Brain microvascular endothelial cell (primary cell): Measurements from ENCODE around the gene NHLRC1.

Experiments used
- DNase-seq: peaks from one replicate; pipeline ENCODE4 v3.0.0-alpha.2; 2020
- H3K27ac ChIP-seq: fragments of 250-450 bp; sonication (Bioruptor Pico); 2 replicates; pipeline ENCODE4 v1.5.1; 2020; ENCODE audit warnings: mild to moderate bottlenecking, moderate library complexity
- H3K27me3 ChIP-seq: fragments of 250-450 bp; sonication (Bioruptor Pico); replicated peaks from 2 replicates; pipeline ENCODE4 v1.5.1; 2020; ENCODE audit warnings: mild to moderate bottlenecking
- H3K36me3 ChIP-seq: fragments of 250-450 bp; sonication (Bioruptor Pico); replicated peaks from 2 replicates; pipeline ENCODE4 v1.5.1; 2020; ENCODE audit warnings: mild to moderate bottlenecking
- H3K4me3 ChIP-seq: 2 replicates; pipeline ENCODE4 v1.5.1; 2011; ENCODE audit warnings: low read depth, mild to moderate bottlenecking, control low read depth, low read length, moderate library complexity
- CTCF ChIP-seq: IDR thresholded peaks from 2 replicates; pipeline ENCODE4 v1.5.1; 2011; ENCODE audit warnings: low read depth, mild to moderate bottlenecking, moderate library complexity, low read length, control low read depth, inconsistent platforms; ENCODE audit errors: missing control alignments
- in situ Hi-C: cut with HindIII; loops from 2 replicates; pipeline ENCODE4 v1.10.0; 2017; ENCODE audit warnings: low sequenced_read_pairs, low pct_ligation_motif_present

Gene NHLRC1

GRCh38 chr6:18147160-18147559 lies 24.7 kb upstream of the NHLRC1 start:
- no peak for DNase-seq
- no peak overlapping the region for H3K27ac ChIP-seq
- no peaks in the 10 kb centered on the region for H3K27me3 ChIP-seq
- no peak overlapping the region for H3K4me3 ChIP-seq
- H3K36me3 ChIP-seq: no peaks in the 10 kb centered on the region
- TF ChIP-seq CTCF: no peak
- in situ Hi-C loops: no loop called here

GRCh38 chr6:18142591-18142861 lies 20.0 kb upstream of the NHLRC1 start:
- Histone ChIP-seq H3K27me3 (no peaks in the 10 kb centered on the region), H3K4me3 (no peak overlapping the region), H3K36me3 (no peaks in the 10 kb centered on the region), H3K27ac (no peak overlapping the region)
- in situ Hi-C loops: no loop called here
- no peak for TF ChIP-seq CTCF
- DNase-seq: no peak

- Histone ChIP-seq H3K27ac (no peak overlapping the region), H3K36me3 (no peaks in the 10 kb centered on the region), H3K4me3 (no peak overlapping the region), H3K27me3 (no peaks in the 10 kb centered on the region)
- in situ Hi-C loops: no loop called here
- no peak for DNase-seq
- no peak for TF ChIP-seq CTCF
These were observed 19.5 kb upstream of the NHLRC1 start for GRCh38 chr6:18141805-18142590.

GRCh38 chr6:18139935-18140621 lies 17.6 kb upstream of the NHLRC1 start:
- Histone ChIP-seq H3K4me3 (no peak overlapping the region), H3K27ac (no peak overlapping the region), H3K27me3 (no peaks in the 10 kb centered on the region), H3K36me3 (peaks cover 3% of the 10 kb centered on the region)
- no peak for TF ChIP-seq CTCF
- in situ Hi-C loops: no loop called here
- no peak for DNase-seq

GRCh38 chr6:18138906-18139305 lies 16.4 kb upstream of the NHLRC1 start:
- Histone ChIP-seq H3K4me3 (no peak overlapping the region), H3K36me3 (peaks cover 3% of the 10 kb centered on the region), H3K27ac (no peak overlapping the region), H3K27me3 (no peaks in the 10 kb centered on the region)
- in situ Hi-C loops: no loop called here
- TF ChIP-seq CTCF: no peak
- no peak for DNase-seq
